Epidermal melanocyte (primary cell): ENCODE measurements around the gene RGS8.
"Not testable (repeated sequence)": the region's sequence is repeated elsewhere in the genome, so short reads cannot be mapped to it uniquely, and the experiment has no call there.

Experiments
- DNase-seq: peaks from one replicate; pipeline ENCODE4 v3.0.0; 2011; ENCODE audit warnings: low spot score; ENCODE audit not compliant: insufficient read length

The RGS8 gene

DNA sequence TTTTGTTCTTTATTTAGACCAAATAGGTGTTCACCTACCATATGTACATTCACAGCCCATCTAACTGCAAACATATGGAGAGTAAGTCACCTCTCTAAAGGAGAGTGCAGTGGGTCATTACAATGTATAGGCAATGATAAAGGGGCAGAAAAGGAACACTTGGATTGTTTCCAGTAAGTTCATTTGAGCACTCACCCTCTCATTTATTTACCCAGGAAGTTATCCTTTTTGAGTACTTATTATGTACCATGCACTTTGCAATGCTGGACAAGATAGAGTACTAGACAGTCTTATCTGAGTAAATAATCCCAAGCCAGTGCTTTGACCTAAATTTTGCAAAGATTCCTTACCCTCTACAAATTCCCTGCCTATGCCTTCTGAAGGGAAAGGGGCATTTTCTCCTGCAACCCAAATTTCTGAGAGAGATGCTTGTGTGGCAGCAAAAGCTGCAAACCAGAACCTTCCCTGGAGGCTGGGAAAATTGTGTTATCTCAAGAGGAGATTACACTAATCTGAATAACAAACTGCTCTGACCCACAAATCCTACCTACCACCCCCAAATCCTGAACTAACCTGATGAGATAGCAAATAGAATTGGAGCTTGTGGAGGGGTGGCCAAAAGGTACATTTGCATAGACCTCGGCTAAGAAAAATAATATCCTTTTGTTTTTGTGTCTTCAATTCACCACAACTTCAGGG lies 18.6 kb upstream of the RGS8 start:
- no peak for DNase-seq

DNA sequence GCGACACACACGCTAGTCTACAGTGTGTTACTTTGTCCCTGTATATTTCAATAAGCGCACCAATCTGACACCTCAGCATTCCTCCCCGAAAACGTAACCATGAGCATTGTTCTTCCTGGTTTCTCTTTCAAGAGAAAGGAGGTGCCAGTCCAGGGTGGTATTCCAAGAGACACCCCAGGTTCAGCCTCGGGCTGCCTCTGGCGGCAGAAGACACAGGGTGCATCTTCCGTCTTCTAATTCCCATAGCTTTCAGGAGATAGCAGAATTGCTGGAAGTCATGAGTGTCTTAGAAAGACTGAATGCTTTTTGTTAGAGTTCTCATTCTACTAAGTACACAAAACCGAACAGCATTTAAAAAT lies 15.9 kb upstream of the RGS8 start:
- DNase-seq: no peak

DNA sequence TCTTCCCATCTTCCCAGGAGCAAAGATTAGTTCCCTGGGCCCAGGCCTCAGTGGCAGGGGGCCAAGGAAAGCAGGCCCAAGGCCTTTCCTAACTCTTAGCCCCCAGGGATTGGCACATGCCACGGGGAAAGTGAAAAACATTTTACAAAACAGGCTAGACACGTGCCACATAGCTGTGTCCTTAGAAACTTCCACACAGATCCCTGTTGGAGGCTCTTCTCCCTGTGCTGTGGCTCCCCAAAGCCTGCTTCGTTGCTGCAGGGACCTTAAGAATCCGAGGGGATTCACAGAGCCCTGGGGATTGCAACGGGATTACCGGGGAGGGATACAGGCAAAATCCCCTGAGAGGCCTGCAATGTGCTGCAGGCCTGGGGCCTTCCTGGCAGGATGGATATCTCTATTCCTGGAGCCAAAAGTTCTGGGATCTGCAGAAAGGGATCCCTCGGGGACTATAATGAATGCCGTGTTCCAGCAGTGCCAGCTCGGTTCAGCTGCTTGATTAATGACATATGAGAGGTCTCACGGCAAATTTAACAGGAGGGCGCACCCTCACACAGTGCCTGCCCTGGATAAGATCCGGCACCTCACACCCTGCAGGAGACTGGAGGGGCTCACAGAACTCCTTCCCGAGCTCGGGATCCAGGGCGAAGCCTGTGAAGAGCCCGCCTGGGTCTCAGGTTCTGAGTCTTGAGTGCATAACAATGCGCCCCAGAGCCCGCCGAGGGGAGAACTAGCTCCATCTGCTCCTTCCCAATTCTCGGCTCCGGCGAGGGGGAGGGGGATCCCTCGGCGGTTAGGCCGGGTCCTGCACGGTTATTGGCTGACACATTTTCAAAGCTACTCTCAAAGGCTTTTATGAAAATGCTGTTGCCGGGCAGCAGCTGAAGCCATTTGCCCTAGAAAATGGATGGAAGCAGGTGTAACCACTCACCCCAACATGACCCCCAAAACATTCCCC lies 15.3 kb upstream of the RGS8 start:
- DNase-seq: no peak

DNA sequence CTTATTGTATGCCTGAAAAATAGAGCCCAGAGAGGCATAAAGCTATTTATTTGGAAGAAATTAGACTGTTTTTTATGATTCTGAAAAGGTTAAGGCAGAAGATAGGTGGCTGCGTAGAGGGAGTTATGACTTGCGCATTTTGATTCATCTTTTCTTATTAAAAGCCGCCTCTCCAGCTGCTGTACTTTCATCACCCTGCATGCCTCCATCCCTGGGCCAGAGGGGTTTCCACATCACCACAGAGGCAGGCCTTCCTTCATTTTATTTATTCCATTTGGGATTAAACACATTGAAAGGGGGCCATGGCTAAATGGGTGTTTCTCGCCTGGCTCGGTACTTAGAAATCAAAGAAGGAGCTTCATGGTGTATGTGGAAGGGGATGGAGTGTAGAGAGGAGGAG lies 14.6 kb upstream of the RGS8 start:
- no peak for DNase-seq

DNA sequence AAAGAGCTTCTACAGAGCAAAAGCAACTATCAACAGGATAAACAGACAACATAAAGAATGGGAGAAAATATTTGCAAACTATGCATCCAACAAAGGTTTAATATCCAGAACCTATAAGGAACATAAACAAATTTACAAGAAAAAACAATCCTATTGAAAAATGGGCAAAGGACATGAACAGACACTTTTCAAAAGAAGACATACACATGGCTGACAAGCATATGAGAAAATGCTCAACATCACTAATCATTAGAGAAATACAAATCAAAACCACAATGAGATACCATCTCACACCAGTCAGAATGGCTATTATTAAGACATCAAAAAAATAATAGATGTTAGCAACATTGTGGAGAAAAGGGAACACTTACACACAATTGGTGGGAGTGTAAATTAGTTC lies 8.8 kb upstream of the RGS8 start:
- not testable (repeated sequence) for DNase-seq

DNA sequence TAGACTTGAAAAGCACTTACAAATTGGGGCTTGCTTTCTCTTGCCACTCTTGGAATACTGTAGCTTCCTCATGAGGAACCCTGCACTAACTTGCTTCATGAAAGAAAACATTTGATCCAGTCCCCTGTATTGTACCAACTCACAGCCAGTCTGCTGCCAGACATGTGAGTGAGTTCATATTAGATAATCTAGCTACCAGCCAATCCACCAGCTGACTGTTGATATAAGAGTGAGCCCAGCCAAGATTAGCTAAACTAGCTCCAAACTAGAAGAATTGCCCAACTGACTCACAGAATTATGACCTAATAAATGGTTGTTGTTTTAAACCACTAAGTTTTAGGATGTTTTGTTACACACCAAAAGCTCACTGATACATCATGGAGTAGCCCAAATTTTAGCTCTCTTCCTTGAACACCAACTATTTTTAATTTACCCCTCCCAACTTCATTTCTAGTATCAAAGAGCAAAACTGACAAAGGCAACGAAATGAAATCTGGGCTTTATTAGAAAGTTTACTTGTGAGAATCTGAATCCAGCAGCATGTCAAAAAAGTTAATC lies 6.6 kb upstream of the RGS8 start:
- no peak for DNase-seq

DNA sequence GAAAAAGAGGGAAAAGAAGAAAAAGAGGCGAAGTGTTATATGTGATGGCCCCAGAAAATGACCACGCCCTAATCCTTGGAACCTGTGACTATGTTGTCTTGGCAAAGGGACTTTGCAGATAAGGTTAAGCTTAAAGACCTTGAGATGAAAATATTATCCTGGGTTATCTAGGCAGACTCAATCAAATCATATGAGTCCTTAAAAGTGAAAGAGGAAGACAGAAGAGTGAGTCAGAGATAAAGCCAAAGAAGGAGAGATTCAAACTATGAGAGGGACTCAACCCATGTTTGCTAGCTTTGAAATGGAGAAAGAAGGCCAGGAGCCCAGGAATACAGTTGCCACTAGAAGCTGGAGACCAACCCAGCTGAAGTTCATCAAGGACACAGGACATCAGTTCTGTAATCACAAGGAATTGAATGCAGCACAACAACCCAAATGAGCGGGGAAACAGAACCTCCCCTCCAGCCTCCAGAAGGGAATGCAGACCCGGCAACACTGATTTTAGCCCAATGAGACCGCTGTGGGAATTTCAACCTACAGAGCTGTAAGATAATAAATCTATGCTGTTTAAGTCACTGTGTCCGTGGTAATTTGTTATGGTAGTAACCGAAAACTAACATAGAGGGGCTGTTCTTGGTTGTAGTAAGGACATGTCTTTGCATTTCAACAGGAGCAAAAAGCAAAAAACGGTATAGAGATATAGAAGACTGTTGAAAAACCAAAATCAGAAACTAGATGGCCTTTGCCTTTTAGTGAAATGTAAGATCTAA lies 4.2 kb upstream of the RGS8 start:
- DNase-seq: no peak

DNA sequence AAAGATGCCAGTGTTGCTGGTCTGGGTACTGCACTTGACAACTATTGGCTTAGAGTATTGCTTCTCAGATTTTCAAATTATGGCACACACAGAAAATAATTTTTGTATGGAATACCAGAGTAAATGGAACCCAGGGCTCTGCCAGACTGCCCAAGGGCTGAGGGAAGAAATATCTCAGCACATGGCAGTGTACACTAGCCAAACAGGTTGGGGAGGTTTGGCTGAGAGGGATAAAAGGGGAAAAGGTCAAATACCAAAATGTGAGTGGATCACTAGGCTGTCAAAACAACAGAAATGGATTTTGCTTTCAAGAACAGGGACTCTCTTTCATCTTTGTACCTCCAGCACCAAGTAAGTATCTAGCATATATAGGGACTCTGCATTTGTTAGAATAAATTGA lies 3.0 kb upstream of the RGS8 start:
- no peak for DNase-seq

DNA sequence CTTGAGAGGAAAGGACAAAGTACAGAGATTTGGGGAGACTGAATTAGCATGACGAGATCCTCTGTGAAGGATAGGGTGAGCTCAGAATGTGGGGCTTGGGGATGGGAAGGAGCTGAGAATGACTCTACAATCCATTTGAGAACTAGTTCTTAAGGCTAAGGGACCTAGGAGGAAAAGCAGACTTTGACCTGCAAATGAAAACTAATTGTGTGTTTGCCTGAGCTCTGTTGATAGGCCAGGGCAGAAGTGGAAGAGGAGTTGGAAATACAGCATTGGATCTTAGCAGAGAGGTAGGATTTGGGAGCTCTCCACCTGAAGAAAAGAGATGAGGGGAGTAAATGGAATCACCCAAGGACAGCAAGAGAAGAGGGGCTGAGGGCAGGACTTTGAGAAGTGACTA lies 2.1 kb upstream of the RGS8 start:
- DNase-seq: no peak

DNA sequence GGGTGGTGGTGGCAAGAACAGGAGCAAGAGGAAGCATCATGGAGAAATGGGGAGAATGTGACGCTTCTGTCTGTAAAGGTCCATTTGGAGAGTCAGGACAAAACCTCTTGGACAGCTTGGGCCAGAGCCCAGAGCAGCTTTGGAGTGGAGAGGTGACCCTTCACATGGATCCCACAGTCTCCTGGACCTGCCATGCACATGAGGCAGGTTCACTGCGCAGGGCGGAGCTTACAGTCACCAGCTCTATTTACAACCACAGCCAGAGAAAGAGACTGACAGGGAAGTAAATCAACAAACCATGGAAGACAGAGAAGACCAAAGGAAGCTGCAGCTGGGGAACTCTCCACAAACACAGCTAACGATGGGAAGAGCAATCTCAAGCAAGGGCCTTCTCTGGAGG lies 828 bp upstream of the RGS8 start:
- no peak for DNase-seq

DNA sequence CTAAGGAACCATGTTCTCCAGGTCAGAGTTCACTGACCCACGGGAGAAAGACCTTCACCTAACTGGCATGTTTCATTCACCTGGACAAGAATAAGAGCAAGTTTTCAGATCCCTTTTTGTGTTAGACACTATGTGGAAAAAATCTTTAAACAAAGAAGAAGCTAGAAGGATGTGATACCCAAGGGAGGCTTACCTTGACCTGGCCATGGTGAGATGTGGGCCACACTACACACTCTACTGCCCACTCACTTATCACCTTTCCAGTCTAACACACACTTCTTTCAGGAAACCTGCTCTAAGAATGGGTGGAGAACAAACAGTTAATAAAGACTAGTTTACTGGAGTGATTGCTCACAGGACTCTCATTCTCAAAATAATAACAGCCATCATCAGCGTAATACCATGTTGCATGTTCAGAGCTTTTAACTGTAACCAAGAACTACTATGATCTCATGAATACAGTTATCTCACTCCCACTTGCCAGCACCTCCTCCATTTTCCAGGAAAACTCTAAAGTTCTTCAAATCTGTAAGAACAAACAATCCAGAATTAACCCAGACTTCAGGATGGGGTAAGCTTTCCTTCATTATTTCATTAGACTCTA lies 1.4 kb downstream of the RGS8 start:
- DNase-seq: no peak

DNA sequence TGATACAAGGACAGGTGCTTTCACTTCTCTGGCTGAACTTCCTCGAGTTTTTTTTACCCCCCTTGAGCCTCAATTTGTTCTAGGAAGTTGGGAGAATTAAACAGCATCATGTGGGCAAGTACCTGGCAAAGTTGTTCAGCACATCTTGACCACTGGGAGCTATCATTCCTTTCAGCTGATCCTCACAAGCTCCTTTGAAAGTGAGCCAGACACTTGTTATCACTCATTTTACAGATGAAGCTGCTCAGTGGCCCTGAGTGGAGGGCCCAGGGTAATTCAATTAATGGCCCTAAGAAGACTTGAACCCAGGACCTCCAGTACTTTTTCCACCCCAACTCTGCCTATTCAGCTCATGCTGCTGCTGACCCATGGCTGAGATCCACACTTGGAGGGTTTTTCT lies 2.0 kb downstream of the RGS8 start:
- no peak for DNase-seq

DNA sequence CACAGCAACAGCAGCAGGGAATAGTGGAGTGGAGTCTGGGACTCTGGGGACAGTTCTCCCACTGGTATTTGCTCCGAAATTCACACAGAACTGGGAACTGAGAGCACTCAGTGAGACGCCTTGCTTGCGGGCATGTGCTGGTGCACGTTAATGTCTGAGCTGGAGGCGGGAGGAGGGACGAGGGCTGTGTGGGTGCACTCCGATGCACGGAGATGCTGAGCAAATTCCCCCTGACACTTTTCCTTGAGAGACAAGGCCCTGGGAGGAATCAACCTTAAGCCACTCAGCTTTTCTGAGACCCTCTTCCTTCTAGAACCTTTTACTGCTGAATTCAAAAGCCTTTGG lies 2.8 kb downstream of the RGS8 start:
- DNase-seq: no peak

DNA sequence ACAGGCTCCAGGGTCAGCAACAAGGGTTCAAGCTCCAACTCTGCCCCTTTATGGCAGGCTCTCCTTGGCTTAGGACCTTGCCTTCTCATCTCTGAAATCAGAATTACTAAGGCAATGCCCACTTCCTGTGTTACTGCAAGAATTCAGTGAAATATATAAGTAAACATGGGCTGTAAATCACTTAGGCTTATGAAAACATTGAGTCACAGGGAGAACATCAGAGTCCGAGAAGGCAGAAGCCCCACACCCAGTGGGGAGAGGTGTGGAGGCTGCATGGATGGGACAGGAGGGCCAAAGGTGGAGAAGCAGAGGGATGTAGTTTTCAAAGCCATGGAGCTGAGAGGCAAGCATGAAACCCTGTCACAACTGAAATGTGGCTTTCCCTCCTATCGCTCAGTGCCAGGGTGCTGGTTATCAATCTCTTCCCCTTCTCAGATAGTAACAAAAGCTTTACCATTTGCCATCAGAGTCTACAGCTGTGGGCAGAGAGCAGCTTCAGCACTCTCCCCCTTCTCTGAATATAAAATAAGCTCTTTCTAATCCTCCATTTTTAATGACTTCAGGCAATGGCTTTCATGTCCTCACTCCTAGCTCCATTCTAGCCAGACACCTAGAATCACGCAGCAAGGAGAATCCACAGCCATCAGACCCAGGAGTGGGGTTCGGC lies 3.4 kb downstream of the RGS8 start:
- DNase-seq: no peak

DNA sequence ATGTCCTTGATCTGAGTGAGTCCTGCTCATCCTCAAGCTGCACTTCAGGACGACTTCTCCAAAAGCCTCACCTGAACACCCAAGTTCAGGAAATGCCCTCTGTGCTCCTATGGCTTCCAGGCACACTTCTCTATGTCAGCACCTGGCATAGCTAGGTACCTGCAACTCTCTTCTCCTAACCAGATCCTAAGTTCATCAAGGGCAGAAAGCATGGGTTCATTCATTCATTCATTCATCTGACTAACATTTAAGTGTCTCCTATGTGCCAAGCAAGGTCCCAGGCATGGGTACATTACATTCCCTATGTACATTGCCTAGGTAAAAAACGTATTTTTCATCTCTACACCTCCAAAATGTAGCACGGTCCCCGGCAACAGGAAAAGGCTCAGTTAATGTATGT lies 4.0 kb downstream of the RGS8 start:
- no peak for DNase-seq

DNA sequence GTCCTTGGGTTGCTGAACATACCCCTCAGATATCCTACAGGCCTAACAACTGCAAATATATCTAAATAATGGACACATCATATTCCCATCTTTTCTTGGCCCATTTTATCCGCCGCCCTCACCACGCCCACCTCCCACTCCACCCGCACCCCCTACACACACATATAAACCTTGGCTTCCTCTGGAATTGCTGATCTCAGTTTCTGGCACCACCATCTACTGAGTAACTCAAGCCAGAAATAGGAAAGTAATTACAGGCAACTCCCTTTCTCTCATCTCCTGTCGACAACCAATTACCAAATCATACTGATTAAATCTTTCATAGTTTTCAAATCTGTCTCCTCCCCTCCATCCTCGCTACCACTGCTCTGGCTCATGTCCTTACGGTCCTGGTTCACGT lies 4.7 kb downstream of the RGS8 start:
- no peak for DNase-seq

DNA sequence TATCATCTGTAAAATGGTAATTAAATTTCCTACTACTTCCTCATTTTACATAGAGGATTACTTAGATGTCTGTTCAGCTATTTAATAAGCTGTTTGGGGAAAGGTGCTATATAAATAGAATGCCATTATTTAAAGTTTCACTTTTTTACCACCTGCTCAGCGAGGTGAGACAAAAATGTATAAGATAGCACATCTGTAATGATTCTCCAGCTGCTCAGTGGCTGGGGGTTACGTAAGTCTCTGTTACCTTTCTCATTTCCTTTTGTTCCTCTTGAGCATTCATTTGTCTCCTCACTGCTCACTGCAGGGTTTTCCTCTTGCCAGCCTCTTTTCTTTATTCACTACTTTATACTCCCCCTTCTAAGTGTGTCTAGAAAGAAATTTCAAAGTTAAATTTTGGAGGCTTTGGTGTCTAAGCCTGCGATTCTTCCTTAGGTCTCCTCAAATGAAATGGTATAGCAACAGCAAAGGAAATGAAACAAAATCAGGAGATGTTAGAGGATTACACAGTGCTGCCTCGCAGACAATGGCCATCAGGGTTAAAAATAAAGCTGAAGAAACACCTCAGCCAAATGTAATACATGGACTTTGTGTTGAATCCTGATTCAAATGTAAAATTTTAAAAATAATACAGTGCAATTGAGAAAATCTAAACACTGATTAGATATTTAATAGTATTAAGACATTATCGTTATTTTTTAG lies 6.8 kb downstream of the RGS8 start:
- no peak for DNase-seq

DNA sequence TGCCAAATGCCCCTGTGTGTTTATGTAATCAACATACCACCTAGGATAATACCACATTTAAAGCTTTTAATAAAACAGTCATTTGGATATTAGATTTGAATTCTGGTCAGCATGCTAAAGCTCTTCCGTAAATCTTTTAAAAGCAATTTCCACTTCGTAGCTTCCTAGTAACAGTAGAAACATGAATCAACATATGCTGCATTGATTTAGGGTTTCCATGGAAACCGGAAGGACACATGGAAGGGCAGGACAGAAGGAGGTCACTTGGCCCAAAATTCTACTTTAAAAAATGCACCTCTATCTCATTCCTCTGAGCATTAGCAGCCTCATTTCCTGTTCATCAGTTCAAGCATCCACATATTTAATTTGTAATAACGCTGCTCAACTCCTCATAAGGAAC lies 8.1 kb downstream of the RGS8 start:
- no peak for DNase-seq

DNA sequence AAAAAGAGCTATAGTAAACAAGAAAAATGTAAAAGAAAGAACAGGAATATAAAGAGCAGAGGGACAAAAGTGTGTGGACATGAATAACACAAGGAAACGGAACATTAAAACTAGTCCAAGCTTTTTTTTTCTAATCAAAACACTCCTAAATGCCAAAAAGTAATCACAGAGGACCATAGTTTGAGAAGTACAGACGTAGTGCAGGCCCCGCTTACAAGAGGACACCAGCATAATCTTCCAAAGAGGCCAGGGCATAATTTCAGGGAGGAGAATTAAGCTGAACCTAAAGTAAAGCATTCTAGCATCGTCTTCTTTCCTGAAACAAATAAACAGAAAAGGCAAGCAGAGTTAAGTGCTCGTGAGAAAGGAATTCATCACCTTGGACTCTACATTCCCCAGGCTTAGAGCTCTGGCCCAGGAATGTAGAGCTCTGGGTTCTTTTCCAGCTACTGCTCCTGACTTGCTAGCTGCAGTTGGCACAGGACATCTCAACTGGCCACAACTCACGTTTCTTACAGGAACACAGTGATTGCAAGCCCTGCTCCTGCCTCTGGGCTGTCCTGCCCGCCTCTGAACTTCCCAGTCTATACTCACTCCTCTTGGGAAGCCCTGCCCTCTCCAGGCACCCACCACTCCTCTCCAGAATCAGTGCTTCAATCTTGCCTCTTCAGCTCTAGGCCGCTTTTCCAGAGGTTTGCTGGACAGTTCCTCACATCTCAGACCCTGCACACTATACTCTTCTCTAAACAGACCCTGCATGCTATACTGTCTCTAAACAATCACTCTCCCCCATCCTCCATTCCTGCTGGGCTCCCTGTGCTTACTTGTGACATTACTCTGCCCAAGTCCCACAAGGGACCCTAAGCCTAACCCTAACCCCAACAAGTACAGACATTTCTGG lies 9.8 kb downstream of the RGS8 start:
- no peak for DNase-seq
